GM13977 (cell line): Measurements from ENCODE around the gene LGI2.
"Not testable (repeated sequence)": the region's sequence is repeated elsewhere in the genome, so short reads cannot be mapped to it uniquely, and the experiment has no call there.

Source experiments
- DNase-seq: peaks from one replicate; pipeline ENCODE4 v3.0.0; 2012; ENCODE audit warnings: low spot score
- in situ Hi-C: fragments of 300-500 bp; cut with MboI; formaldehyde crosslinking; loops from one replicate; pipeline ENCODE4 v1.12.0; 2022; ENCODE audit warnings: low sequenced_read_pairs, low pct_unique_long_range_greater_than_20kb, mixed read lengths, inconsistent platforms; ENCODE audit not compliant: unreplicated experiment
- TF ChIP-seq, protein P1 (sequence below): IDR thresholded peaks from 2 replicates; pipeline ENCODE4 v1.5.1; 2012; ENCODE audit warnings: mild to moderate bottlenecking, control low read depth; ENCODE audit not compliant: insufficient read depth; ENCODE audit errors: extremely low read depth, missing control alignments

Gene LGI2

DNA sequence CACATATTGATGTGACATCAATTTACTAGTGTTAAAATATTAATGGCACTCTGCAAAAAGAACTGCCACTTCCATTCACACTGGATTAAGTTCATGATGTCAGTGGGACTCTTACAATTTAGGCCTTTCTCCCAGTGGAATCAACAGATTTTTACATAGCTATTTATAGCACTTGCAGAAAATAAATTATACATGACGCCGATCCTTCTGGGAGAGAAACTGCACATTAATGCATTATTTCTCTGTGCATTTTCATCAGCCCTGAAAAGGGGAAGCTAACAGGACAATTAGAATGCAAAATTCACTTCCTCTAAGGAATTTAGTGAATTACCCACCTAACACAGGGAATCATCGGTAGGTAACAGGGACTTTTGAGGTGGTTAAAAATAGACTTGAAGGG is 15.7 kb downstream of the LGI2 start:
- in situ Hi-C loops, result no loop called here
- DNase-seq, result no peak
- TF ChIP-seq, protein P1, sequence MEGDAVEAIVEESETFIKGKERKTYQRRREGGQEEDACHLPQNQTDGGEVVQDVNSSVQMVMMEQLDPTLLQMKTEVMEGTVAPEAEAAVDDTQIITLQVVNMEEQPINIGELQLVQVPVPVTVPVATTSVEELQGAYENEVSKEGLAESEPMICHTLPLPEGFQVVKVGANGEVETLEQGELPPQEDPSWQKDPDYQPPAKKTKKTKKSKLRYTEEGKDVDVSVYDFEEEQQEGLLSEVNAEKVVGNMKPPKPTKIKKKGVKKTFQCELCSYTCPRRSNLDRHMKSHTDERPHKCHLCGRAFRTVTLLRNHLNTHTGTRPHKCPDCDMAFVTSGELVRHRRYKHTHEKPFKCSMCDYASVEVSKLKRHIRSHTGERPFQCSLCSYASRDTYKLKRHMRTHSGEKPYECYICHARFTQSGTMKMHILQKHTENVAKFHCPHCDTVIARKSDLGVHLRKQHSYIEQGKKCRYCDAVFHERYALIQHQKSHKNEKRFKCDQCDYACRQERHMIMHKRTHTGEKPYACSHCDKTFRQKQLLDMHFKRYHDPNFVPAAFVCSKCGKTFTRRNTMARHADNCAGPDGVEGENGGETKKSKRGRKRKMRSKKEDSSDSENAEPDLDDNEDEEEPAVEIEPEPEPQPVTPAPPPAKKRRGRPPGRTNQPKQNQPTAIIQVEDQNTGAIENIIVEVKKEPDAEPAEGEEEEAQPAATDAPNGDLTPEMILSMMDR, result no peak

DNA sequence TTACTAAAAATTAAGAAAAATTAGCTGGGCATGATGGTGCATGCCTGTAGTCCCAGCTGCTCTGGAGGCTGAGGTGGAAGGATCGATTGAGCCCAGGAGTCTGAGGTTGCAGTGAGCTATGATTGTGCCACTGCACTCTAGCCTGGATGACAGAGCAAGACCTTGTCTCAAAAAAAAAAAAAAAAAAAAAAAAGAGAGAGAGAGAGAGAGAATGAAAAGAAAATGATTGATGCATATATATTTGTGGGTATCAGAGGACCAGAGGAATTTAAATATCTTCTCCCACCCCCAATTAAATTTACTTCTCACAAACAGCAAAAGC is 16.1 kb downstream of the LGI2 start:
- DNase-seq, in situ Hi-C loops: not testable (repeated sequence)

DNA sequence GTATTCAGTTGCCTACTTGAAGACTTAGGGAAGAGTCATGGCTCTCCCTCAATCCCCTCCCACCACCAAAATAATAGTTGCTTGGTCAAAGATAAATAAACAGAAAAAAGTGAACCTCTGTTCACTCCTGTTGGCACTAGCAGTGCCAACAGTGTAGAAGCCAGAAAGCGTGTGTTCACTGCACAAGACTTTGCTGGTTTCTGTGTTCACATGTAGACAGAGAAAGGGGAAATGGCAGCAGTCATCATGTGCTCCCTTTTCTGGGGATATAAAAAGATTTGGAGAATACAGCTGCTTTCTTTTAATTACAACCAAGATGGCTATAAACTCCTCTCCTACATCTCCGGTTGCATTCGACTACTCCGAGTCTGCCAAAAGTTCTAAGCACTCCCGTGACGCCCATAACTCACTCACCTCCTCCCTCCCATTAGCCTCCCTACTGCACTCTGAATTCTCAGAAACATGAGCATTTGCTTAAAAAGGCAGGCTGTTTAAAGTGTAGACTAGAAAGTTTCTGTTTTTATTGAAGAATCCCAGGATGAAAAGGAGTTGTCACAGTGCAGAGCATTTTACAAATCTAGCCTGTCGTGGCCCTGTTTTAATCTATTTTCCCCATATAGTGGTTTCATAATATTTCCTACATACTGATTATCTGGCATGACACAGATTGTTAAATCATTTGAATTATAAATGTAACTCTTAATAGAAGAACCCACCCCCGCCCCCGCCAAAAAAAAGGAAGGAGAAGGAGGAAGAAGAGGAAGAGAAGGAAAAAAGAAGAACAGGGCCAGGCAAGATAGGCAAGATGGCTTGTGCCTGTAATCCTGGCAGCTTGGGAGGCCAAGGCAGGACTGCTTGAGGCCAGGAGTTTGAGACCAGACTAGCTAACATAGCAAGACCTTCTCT is 16.7 kb downstream of the LGI2 start:
- in situ Hi-C loops, result no loop called here
- TF ChIP-seq, protein P1, result no peak
- DNase-seq, result no peak

DNA sequence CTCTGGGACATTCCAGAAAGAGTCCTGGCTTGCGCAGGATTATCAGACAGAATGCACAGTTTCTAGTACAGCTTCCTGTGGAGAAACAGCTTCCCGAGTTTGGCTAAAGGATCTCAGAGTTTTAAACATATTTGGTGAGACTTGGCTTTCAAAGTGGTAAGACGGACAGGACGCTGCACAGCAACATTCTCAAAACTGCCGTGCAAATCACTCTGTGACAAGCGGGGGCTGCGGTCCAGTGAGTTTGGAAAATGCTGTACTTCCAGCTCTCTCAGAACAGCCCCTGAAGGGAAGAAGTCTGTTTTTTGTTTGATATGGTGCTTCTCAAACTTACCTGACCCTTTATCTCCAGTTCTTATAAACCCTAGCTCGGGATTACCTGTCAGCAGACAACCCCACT is 18.1 kb downstream of the LGI2 start:
- DNase-seq, result no peak
- in situ Hi-C loops, result no loop called here
- TF ChIP-seq, protein P1, result no peak

DNA sequence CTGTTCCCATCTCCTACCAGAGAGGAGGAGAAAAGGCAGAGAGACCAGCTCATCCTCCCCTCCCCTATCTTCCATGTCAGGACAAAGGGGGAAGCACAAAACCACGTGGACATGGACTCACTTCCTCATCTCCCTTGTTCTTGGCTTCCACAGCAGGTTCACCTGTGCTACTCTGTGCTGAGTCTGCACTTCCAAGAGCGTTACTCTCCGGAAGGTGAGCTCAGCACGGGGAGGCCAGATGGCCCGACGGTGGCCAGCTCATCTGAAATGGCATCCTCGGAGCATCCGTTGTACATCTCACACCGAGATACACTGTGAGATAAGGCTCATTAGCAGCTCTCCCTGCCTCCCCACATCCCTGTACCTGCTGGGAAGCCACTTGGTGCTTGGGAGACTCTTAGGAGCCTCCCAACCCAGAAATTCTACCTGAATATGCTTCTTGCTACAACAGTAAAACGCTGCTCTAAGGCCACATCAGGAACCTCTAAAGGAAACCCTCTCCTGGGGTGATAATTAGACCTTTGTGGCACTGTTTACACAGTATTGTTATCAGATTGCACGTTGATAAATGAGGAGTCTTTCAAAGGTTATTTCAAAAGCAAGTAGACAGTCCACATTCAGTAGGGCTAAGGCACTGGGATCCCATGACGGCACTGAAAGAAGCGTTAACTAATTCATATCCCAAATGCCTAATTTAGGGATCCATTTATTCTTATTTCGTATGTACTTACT is 19.4 kb downstream of the LGI2 start:
- TF ChIP-seq, protein P1, result no peak
- DNase-seq, result no peak
- in situ Hi-C loops, result no loop called here

DNA sequence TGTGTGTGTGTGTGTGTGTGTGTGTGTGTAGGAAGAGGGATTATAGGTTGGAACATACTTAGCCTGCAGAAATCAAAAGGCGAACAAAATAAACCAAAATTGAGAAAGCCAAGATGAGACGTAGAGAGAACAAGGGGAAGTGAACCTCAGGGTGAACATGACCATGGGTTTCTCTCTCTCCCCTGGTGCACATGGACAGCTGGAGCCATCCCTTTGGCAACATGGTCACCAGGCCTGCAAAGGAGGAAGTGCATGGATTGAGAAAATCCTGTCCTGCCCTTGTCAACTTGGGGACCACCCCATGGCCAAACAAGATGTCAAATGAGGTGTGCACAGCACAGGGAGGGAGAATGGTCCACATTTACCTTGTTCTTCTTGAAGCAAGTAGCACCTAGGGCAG is 23.1 kb downstream of the LGI2 start:
- TF ChIP-seq, protein P1, result no peak
- in situ Hi-C loops, result no loop called here
- DNase-seq, result no peak

DNA sequence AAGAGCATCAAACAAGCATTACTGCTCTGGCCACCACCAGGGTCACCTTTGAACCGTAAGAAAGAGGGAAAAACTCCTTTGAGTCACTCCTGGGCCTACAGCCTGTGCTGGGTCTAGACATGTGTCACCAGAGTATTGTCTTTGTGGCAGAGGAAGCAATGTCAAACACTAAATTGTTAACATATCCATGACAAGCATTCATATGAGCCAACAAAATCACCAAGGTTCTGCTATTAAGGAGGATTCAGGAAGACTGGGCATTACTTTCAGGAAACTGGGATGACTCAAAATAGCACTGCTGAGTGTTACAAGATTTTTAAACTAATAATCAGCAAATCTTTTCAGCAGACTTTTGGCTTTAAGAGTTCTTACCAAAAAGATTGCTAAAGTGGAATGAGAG is 28.1 kb downstream of the LGI2 start:
- DNase-seq, result no peak
- in situ Hi-C loops, result no loop called here
- TF ChIP-seq, protein P1, result no peak
